Measurements from ENCODE around the gene ARHGAP21.

GRCh38 chr10:24618401-24618800, 105.3 kb downstream of the ARHGAP21 start:
- TF ChIP-seq, protein P1, sequence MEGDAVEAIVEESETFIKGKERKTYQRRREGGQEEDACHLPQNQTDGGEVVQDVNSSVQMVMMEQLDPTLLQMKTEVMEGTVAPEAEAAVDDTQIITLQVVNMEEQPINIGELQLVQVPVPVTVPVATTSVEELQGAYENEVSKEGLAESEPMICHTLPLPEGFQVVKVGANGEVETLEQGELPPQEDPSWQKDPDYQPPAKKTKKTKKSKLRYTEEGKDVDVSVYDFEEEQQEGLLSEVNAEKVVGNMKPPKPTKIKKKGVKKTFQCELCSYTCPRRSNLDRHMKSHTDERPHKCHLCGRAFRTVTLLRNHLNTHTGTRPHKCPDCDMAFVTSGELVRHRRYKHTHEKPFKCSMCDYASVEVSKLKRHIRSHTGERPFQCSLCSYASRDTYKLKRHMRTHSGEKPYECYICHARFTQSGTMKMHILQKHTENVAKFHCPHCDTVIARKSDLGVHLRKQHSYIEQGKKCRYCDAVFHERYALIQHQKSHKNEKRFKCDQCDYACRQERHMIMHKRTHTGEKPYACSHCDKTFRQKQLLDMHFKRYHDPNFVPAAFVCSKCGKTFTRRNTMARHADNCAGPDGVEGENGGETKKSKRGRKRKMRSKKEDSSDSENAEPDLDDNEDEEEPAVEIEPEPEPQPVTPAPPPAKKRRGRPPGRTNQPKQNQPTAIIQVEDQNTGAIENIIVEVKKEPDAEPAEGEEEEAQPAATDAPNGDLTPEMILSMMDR (IDR thresholded peaks at IDR 0.05): no peak
- no peak for TF ChIP-seq POLR2A (IDR thresholded peaks at IDR 0.05)

Measured in esophagus squamous epithelium (tissue), 4 donors.